ENCODE results near the gene GPSM1.

Gene GPSM1

GRCh38 chr9:136299541-136299940 is 27.8 kb upstream of the GPSM1 start:
- no peak for DNase-seq
- intact Hi-C loops (cut with DNase I): no loop called here

GRCh38 chr9:136300016-136300545 is 27.3 kb upstream of the GPSM1 start:
- DNase-seq: no peak
- intact Hi-C loops (cut with DNase I): no loop called here

GRCh38 chr9:136300866-136301265 is 26.5 kb upstream of the GPSM1 start:
- DNase-seq: no peak
- intact Hi-C loops (cut with DNase I): no loop called here

GRCh38 chr9:136302527-136302926 is 24.8 kb upstream of the GPSM1 start:
- DNase-seq: no peak
- intact Hi-C loops (cut with DNase I): no loop called here

GRCh38 chr9:136303066-136303824 is 24.1 kb upstream of the GPSM1 start:
- DNase-seq: no peak
- intact Hi-C loops (cut with DNase I): no loop called here

- no peak for DNase-seq
These were observed 23.4 kb upstream of the GPSM1 start, which contains the start of gene CCDC187 for GRCh38 chr9:136303825-136304416. TSS of gene CCDC187 (minus strand) at chr9:136304094. CDS start at chr9:136303830, 264 bp downstream.

GRCh38 chr9:136304456-136304855 is 22.9 kb upstream of the GPSM1 start:
- DNase-seq: no peak
- intact Hi-C loops (cut with DNase I): no loop called here

More at GRCh38 chr9:136303825-136304416, 23.4 kb upstream of the GPSM1 start, which contains the start of gene CCDC187:
- intact Hi-C loops (cut with DNase I): no loop called here

- no peak for DNase-seq
- intact Hi-C loops (cut with DNase I): no loop called here
These were observed 22.4 kb upstream of the GPSM1 start for GRCh38 chr9:136304981-136305380.

- intact Hi-C loops (cut with DNase I): no loop called here
These were observed 21.5 kb upstream of the GPSM1 start for GRCh38 chr9:136305804-136306203.

GRCh38 chr9:136306211-136307208 is 20.8 kb upstream of the GPSM1 start:
- intact Hi-C loops (cut with DNase I): no loop called here
- no peak for DNase-seq

More at GRCh38 chr9:136305804-136306203, 21.5 kb upstream of the GPSM1 start:
- DNase-seq: no peak

GRCh38 chr9:136307215-136307750 is 20.1 kb upstream of the GPSM1 start:
- intact Hi-C loops (cut with DNase I): no loop called here
- no peak for DNase-seq

GRCh38 chr9:136308006-136308701 is 19.2 kb upstream of the GPSM1 start:
- DNase-seq: no peak
- intact Hi-C loops (cut with DNase I): no loop called here

GRCh38 chr9:136308702-136309053 is 18.7 kb upstream of the GPSM1 start:
- no peak for DNase-seq
- intact Hi-C loops (cut with DNase I): no loop called here

- intact Hi-C loops (cut with DNase I): no loop called here
- DNase-seq: no peak
These were observed 18.1 kb upstream of the GPSM1 start for GRCh38 chr9:136309101-136309801.

- intact Hi-C loops (cut with DNase I): loop anchor here (5.0 kb wide), 1 partner anchor 52 kb away; the partner anchor contains the start of gene DNLZ
These were observed 17.5 kb upstream of the GPSM1 start for GRCh38 chr9:136309806-136310220.

GRCh38 chr9:136310273-136311030 is 16.9 kb upstream of the GPSM1 start:
- intact Hi-C loops (cut with DNase I): loop anchor here (5.0 kb wide), 1 partner anchor 52 kb away; the partner anchor contains the start of gene DNLZ
- DNase-seq: no peak

More at GRCh38 chr9:136309806-136310220, 17.5 kb upstream of the GPSM1 start:
- DNase-seq: no peak
